Measurements from ENCODE around the gene UTS2B. TPM values are rescaled to one million over a fixed set of nuclear protein-coding genes. Genes with fewer than 3 reads are reported as not detected.
A peak's percentile ranks its signal among the peaks of the same experiment; 100 is the strongest.

Gene UTS2B
- total RNA-seq, 6 experiments from 2014 or later, result 0.38 TPM; not detected in 5

- TF ChIP-seq CTCF (IDR thresholded peaks at IDR 0.05) (no peak), POLR2A (IDR thresholded peaks at IDR 0.05) (no peak)
- intact Hi-C loops (cut with DNase I), result no loop called here
- H3K9me3 ChIP-seq, result no peaks in the 10 kb centered on the region
- no peaks in the 10 kb centered on the region for H3K36me3 ChIP-seq
- H3K27ac ChIP-seq, result no peak overlapping the region
- H3K27me3 ChIP-seq, result no peaks in the 10 kb centered on the region
- no peak overlapping the region for H3K4me3 ChIP-seq
- peaks cover 0 to 54% (median 20%) of the 10 kb centered on the region in 4 donors for H3K4me1 ChIP-seq
- no peak for ATAC-seq
- WGBS (ENCODE audit: insufficient coverage, low coverage, low lambda C conversion rate, missing lambda C conversion rate), result 67% methylated on average over 2 of the region's 2 CpGs
- no peak for DNase-seq
These were observed 6.5 kb upstream of the UTS2B start for GRCh38 chr3:191336833-191337232.

GRCh38 chr3:191334346-191334893, 4.1 kb upstream of the UTS2B start:
- TF ChIP-seq POLR2A (IDR thresholded peaks at IDR 0.05), result no peak
- no peak for TF ChIP-seq CTCF (IDR thresholded peaks at IDR 0.05)
- DNase-seq (no peak), ATAC-seq (no peak)
- WGBS (ENCODE audit: insufficient coverage, low coverage, low lambda C conversion rate, missing lambda C conversion rate), result 81% methylated on average over 4 of the region's 4 CpGs
- Histone ChIP-seq H3K9me3 (no peaks in the 10 kb centered on the region), H3K36me3 (no peaks in the 10 kb centered on the region), H3K4me3 (no peak overlapping the region), H3K4me1 (peaks cover 0 to 41% (median 20%) of the 10 kb centered on the region in 4 donors), H3K27me3 (no peaks in the 10 kb centered on the region), H3K27ac (no peak overlapping the region)
- intact Hi-C loops (cut with DNase I), result no loop called here

GRCh38 chr3:191333298-191333880, 3.1 kb upstream of the UTS2B start:
- no peak for ATAC-seq
- no peak overlapping the region for H3K27ac ChIP-seq
- intact Hi-C loops (cut with DNase I), result no loop called here

GRCh38 chr3:191331388-191331787, 1.1 kb upstream of the UTS2B start:
- no peaks in the 10 kb centered on the region for H3K36me3 ChIP-seq
- intact Hi-C loops (cut with DNase I), result no loop called here
- ATAC-seq (peak in 1 of 4 donors; percentile 19), DNase-seq (no peak)
- H3K4me3 ChIP-seq, result peak overlapping the region; percentile 71 to 93 (median 89)
- 19% methylated on average over 3 of the region's 3 CpGs for WGBS (ENCODE audit: insufficient coverage, low coverage, low lambda C conversion rate, missing lambda C conversion rate)
- peaks cover 0 to 33% (median 15%) of the 10 kb centered on the region in 4 donors for H3K4me1 ChIP-seq
- TF ChIP-seq CTCF (IDR thresholded peaks at IDR 0.05), result no peak
- no peak for TF ChIP-seq POLR2A (IDR thresholded peaks at IDR 0.05)
- H3K27ac ChIP-seq, result peak overlapping the region; percentile 93 to 94 (median 94)
- no peaks in the 10 kb centered on the region for H3K9me3 ChIP-seq
- H3K27me3 ChIP-seq, result no peaks in the 10 kb centered on the region

More at GRCh38 chr3:191333298-191333880, 3.1 kb upstream of the UTS2B start:
- Histone ChIP-seq H3K36me3 (no peaks in the 10 kb centered on the region), H3K27me3 (no peaks in the 10 kb centered on the region), H3K4me1 (peaks cover 0 to 34% (median 16%) of the 10 kb centered on the region in 4 donors), H3K4me3 (no peak overlapping the region), H3K9me3 (no peaks in the 10 kb centered on the region)
- TF ChIP-seq POLR2A (IDR thresholded peaks at IDR 0.05) (no peak), CTCF (IDR thresholded peaks at IDR 0.05) (no peak)
- no peak for DNase-seq
- 76% methylated on average over 3 of the region's 3 CpGs for WGBS (ENCODE audit: insufficient coverage, low coverage, low lambda C conversion rate, missing lambda C conversion rate)
